Prostate gland (tissue), 2 donors: ENCODE data around the gene NCOR1.

Source experiments
- POLR2A ChIP-seq: fragments of 450-650 bp; IDR thresholded peaks from one replicate; pipeline ENCODE4 v1.6.1; 2016; ENCODE audit warnings: antibody characterized with exemption, mild to moderate bottlenecking
- POLR2AphosphoS5 ChIP-seq: sonication (generic); formaldehyde crosslinking; IDR thresholded peaks from one replicate; pipeline ENCODE4 v1.6.1; 2017; ENCODE audit warnings: antibody characterized with exemption
- TF ChIP-seq, protein P1 (sequence below), 4 experiments: fragments of 200-600 bp in 2 of 4; fragments of 450-650 bp in 2 of 4; sonication (generic) in 2 of 4; IDR thresholded peaks; 1 replicate in 3 of 4; 2 replicates in 1 of 4; pipeline ENCODE4 v1.5.1; 2016 to 2019; ENCODE audit warnings: antibody characterized with exemption in 4 of 4, mild to moderate bottlenecking in 2 of 4, moderate library complexity in 2 of 4

DNA sequence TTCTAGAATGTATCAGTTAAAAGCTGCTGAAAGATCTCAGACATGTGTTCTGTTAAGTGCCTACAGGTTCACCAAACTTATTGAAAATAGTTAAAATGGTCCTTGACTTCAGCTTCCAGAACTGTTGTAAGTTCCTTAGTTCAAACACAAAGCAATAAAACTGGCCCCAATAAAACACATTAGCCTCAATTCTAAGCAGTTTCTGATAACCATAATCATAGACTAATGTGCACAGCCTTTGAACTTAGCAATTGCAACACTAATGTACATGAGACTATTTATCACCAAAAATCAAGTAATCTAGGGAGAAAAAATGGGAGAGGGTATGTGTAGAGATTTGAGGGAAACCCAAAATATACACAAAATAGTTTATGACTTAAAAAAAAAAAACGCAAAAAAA lies 17.1 kb upstream of the NCOR1 start:
- no peak for TF ChIP-seq POLR2A
- TF ChIP-seq, protein P1, sequence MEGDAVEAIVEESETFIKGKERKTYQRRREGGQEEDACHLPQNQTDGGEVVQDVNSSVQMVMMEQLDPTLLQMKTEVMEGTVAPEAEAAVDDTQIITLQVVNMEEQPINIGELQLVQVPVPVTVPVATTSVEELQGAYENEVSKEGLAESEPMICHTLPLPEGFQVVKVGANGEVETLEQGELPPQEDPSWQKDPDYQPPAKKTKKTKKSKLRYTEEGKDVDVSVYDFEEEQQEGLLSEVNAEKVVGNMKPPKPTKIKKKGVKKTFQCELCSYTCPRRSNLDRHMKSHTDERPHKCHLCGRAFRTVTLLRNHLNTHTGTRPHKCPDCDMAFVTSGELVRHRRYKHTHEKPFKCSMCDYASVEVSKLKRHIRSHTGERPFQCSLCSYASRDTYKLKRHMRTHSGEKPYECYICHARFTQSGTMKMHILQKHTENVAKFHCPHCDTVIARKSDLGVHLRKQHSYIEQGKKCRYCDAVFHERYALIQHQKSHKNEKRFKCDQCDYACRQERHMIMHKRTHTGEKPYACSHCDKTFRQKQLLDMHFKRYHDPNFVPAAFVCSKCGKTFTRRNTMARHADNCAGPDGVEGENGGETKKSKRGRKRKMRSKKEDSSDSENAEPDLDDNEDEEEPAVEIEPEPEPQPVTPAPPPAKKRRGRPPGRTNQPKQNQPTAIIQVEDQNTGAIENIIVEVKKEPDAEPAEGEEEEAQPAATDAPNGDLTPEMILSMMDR (IDR thresholded peaks at IDR 0.05), result no peak
- no peak for TF ChIP-seq POLR2AphosphoS5
